IPS-18c (cell line): ENCODE results near the gene KRTAP5-1.

Source experiments
- H3K4me3 ChIP-seq: 2 replicates; pipeline ENCODE4 v1.7.0; 2013; ENCODE audit warnings: low read depth, mild to moderate bottlenecking, low read length, moderate library complexity; ENCODE audit not compliant: insufficient read depth
- H3K9me3 ChIP-seq: one replicate; pipeline ENCODE4 v1.6.1; 2013; ENCODE audit warnings: mild to moderate bottlenecking, low read length, moderate library complexity; ENCODE audit not compliant: control insufficient read depth, insufficient read depth

KRTAP5-1 gene

DNA sequence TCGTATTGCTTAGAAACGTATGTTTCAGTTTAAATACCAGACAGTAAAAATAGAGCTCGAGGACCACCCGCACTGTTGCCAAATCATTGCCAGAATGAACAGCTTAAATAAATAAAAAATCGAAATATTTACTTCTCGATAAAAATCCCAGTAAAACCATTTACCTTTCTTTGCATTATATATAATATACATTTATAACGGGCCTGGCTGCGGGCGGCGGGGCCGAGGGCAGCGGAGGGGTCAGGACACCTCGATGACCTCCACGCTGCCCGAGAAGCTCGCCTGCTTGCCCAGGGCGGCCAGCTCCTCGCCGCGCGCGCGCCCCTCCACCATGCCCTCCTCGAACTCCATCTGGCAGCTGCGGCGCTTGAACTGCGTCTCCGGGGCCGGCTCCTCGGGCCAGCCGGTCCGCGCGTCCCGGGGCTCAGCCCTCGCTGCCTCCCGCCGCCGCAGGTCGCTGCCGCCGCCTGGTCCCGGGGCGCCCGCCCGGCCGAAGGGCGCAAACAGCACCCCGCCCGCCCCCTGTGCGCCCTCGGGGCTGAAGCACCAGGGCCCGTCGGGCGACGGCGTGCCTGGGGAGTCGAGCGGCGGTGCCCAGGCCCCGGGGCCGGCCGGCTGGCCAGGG is 28.7 kb downstream of the KRTAP5-1 start:
- H3K4me3 ChIP-seq = no peak overlapping the region
- no peaks in the 10 kb centered on the region for H3K9me3 ChIP-seq

DNA sequence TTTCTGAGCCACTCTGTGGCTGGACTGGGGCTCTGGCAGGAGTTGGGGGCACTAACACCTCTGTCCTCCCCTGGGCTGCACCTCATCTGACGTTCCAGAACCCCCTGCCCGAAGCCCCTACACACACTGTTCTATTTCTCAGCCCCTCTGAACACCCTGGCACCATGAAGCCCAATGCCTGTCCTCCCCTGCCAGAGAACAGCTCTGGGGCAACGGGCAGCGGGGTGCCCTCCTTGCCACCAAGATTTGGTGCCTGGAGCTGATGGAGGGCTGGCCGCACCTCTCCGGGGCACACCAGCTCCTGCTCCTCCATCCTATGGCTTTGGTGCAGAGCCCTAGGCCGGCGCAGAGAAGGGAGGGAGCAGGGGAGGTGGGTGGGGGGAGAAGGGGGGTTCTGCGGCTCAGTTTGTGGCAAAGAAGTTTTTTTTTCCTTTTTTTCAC is 29.4 kb downstream of the KRTAP5-1 start:
- Histone ChIP-seq H3K4me3 (no peak overlapping the region; the same call in 1 of the 2 replicates), H3K9me3 (no peaks in the 10 kb centered on the region)

DNA sequence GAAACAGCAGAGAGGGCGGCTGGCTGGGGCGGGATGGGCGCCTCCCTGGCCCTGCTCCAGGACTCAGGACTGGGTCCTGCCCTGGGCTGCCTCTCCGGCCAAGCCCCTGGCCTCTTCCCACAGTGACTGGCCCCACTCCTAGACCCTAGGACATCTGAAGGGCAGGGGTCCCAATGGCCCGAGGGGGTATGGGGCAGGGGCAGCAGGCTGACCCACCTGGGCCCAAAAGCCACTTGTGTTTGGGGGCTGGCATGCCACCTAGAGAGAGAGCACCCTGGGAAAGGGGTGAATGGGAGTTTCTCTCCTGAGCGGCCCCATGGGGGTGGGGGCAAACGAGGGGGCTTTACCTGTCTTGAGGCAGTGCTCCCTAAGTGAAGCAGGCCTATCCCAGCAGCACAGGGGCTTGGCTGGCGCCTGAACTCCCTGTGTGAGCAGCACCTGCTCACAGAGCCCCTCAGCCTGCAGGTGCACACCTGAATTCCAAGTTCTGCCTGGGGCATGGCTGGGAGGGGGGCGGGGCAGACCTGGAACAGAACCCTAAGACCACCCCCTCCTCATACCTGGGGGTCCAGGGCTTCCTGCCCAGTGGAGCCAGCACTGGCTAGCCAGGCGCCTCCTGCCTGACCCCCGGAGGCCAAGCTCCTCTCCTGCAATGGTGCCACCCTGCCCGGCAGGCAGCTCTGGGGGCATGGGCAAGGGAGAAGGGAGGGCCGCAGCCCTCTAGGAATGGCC is 29.9 kb downstream of the KRTAP5-1 start:
- no peak overlapping the region for H3K4me3 ChIP-seq
- H3K9me3 ChIP-seq = no peaks in the 10 kb centered on the region

DNA sequence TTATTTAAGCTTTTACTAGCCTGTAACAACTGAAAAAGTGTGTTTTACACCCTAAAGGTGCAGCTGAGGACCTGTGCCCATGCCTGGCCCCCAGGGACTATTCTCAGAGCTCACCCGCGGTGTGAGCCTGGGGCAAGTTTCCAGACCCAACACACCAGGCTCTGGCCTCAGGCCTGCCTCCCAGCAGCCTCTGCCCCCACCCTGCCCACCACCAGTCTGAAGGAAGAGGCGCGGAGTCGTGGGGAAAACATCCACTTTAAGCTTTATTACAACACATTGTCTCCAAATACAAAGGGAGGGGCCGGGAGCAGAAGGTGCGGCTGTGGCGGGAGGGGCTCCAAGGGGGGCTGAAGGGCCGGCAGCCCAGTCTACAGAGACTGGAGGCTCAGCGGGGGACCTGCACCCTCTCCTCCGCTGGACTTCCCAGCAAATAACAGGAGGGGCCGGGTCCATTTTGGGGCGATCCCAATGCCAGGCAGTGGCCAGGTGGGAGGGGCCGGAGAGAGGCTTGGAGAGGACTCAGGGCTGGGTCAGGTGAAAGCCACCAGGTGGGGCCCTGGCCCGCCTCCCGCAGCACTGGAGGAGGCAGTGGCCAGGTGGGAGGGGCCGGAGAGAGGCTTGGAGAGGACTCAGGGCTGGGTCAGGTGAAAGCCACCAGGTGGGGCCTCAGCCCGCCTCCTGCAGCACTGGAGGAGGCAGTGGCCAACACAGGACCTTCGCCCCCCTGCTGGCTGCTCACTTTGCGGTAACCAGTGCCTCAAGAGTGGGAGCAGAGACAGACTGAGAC is 31.1 kb downstream of the KRTAP5-1 start:
- H3K9me3 ChIP-seq = no peaks in the 10 kb centered on the region
- no peak overlapping the region for H3K4me3 ChIP-seq

DNA sequence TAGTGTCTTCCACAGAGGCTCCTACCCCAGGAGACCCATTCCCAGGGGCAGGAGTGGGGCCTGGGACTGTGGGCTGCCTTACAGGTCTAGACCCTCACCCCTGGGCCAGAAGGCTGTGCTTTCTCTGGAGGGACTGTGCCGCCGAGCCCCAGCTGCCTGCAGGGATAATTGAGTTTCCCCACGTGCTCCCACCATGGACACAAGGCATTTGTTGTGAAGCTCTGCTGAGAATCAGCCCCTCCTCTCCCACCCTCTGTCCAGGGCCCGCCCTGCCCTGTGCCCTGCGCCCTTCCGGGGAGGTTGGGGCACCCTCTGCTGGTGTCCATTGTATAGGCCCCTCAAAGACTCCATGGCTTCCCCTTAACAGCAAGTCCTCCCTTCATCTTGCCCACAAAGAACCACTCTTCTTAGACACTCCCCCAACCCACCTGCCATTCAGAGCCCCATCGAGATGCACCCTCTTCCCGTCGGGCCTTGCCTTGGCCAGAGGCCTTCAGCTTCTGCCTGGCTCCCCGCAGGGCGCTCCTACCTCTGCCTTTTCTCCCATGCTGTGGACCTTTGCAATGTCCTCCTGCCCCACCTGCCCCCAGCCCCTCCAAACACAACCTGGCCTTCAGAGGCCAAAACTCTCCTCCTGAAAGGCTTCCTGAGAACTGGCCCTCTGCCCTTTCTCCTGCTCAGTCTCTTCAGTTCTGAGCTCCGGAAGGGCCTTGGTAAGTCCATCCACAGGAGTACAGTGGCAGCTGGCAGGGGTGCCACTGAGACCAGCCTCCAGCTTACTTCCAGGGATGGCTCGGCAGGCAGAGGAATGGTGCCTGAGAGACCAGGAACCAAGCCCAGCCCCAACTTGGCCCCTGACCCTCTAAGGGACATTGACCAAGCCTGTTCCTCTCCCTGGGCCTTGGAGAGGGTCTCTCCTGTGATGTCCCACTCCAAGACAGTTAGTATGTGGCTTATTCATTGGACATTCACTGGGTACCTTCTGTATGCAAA is 35.4 kb downstream of the KRTAP5-1 start:
- H3K9me3 ChIP-seq = no peaks in the 10 kb centered on the region
- H3K4me3 ChIP-seq = no peak overlapping the region

DNA sequence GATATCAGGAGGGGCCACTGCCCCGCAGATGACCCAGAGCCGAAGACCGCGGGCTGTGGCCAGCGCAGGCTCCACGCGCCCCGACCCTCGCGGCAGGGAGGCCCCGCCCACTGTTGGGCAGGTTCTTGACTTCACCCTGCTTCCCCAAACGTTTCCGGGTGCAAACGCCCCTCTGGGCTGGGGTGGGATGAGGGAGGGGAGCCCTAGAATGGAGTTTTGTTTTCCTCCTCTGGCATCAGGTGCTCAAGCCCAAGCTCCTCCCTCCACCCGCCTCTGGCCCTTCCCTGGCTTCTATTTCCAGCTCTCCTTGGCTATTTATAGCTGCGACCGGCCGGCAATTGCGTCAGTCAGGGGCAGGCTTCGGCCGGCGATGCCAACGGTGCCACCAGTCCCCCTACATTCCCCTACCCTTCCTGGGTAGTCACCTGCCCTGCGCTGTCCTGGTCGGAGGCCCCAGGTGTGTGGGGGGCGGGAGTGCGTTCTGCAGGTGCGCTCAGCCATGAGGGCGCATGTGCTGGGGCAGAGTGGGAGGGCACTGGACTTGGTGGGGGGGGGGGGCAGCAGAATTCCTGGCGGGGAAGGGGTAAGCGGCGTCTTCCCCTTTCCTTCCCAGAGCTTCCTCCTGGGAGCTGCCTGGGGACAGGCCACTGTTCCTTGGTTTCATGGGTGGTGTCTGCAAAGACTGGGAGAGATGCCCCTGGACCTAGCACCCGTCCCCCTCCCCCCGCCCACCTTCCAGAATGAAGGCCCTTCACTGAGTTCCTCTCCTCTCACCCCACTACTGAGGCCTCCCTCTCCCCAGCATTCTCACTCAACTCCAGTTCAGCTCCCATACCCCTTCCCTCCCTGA is 36.6 kb downstream of the KRTAP5-1 start:
- Histone ChIP-seq H3K4me3 (peak overlapping the region; percentile 41), H3K9me3 (no peaks in the 10 kb centered on the region)

DNA sequence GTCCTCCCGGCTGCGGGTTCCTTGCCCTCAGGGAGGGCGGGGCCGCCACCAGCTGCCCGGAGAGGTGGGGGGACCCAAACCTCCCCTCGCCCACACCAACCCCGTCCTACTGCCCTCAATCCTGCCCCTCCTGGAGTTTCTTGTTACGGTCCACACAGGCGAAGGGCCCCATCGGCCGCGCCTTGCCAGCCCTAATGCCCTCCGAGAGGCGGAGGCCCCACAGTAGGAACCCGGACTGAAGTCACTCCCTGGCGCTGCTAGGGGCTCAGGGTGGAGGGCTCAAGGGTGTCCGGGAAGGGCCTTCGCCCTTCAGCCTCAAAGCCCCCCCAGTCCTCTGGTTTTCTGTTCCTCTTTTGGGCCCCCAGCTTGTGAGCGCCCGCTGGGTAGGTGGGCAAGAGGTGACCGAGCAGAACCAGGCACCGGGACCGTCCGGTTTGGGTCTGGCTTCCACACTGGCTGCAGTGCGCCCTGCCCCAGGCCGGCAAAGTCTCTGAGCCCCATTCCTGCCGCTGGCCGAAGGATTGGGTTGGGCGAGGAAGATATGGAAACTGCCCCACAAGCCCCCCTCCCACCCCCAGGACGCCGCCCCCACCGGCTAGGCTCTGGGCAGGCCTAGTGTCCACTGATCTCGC is 37.5 kb downstream of the KRTAP5-1 start:
- Histone ChIP-seq H3K9me3 (no peaks in the 10 kb centered on the region), H3K4me3 (peak overlapping the region; percentile 59)

DNA sequence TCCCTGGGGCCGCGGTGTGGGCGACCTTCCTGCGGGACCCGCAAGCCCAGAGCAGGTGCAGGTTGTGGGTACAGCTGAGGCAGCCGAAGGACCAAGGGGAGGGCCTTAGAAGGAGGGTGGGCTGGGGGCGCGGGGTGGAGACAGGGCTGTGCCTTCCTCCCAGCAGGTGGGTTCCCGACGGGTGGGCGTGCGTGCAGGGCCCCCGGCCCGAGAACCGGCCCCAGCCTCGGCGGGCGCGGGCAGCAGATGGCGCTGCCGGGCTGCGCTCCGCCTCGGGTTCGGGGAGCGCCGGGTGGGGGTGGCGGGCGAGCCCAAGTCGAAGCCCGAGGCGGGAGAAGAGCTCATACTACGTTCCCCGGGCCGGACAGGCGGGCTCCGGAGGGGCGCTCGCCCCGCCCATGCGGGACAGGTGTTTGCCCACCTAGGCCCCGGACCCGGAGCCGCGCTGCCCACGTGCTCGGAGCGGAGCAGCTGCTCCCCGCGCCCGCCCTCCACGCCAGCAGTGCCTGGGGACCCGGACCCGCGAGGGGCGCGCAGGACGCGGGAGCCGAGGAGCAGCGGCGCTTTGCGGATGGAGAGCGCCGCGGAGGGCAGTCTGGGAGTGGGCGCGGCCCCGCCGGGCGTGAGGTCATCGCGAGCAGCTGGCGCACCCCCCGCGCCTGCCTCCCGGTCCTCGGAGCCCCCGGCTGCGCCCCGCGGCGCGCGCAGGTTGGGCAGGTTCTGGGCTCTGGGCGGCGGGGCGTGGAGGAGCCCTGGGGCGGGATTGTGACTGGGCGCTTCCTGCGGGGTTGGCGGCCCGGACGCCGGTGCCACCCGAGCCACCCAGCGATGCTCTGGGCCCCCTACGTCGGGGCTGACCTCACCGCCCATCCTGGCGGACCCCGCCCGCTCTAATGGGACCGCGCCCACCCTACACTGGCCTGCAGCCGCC is 38.3 kb downstream of the KRTAP5-1 start:
- H3K4me3 ChIP-seq = peak overlapping the region; percentile 59
- H3K9me3 ChIP-seq = no peaks in the 10 kb centered on the region

DNA sequence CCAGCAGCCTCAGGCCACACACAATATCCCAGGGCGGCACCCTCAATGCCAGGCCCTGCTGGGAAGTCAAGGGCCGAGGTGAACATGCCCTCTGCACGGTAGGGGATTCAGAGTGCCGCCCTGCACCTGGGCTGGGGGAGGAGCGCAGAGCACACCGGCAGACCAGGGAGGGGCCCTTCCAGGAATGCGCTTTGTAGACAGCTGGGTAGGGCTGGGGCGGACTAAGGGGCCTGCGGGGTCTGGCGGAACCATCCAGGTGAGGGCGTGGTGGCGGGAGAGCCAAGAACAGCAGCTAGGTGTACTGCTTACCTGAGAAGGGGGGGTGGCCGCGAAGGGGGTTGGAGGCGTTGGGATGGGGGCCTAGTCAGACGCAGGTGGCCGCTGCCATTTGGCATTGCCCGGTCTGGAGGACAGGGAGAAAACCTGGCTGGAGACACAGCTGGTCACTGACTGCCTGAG is 39.0 kb downstream of the KRTAP5-1 start:
- Histone ChIP-seq H3K9me3 (no peaks in the 10 kb centered on the region), H3K4me3 (peak overlapping the region; percentile 47)

DNA sequence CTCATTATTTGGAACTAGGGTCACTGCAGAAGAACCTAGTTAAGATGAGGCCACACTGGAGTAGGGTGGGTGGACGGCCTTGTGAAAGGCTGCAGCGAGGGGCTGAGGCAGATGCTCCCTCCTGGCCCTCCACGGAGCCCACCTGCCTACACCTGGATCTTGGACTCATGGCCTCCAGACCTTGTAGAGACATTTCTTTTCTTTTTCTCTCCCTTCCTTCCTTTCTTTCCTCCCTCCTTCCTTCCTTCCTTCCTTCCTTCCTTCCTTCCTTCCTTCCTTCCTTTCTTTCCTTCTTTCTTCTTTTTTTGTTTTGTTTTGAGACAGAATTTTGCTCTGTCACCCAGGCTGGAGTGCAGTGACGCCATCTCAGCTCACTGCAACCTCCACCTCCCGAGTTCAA is 39.7 kb downstream of the KRTAP5-1 start:
- Histone ChIP-seq H3K9me3 (no peaks in the 10 kb centered on the region), H3K4me3 (no peak overlapping the region)

DNA sequence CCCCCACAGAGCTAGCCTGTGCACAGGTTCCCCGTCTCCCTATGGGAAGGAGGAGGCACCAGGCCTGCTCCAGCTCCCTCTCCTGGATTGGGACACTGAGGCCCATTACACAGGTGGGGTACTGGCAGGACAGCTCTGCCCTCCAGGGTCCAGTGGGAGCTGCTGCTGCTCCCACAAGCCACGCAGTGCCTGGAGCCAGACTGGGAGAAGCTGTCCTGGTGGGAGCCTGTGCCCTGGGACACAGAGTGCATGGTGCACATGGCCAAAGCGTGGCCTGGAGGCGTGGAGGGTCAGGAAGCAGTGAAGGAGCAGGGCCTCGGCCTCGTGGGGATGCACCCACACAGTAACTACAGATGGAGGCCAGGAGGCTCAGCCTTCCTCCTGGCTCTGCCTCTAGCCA is 40.5 kb downstream of the KRTAP5-1 start:
- H3K4me3 ChIP-seq = no peak overlapping the region
- no peaks in the 10 kb centered on the region for H3K9me3 ChIP-seq

DNA sequence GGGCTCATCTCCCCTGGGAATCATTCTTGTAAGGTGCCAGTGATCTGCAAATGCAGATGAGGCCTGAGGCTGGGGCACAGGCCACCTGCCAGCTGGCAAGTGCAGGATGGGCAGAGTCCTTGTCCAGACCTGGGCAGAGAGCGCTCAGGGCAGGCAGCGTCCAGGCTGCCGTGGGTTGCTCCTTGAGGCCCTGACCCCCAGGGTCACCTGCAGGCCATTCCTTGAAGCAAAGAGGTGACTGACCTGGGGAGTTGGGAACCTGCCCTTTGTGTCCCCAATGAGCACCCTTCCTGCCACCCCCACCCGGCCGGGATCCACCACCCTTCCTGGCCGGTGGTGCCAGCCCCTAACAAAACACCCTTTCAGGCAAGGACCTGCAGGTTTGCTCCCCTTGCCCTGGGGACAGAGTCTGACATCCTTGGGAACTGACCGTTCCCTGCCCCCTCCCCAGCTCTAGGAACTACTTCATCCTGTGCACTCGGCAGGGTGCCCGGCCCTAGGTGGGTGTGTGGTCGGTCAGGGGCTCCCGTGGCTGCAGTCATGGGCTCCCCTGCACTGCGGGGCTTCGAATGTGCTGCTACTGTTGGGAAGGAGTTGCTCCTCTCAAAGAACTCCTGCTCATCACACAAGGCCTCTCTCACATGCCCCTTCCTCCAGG is 41.3 kb downstream of the KRTAP5-1 start:
- no peak overlapping the region for H3K4me3 ChIP-seq
- no peaks in the 10 kb centered on the region for H3K9me3 ChIP-seq

DNA sequence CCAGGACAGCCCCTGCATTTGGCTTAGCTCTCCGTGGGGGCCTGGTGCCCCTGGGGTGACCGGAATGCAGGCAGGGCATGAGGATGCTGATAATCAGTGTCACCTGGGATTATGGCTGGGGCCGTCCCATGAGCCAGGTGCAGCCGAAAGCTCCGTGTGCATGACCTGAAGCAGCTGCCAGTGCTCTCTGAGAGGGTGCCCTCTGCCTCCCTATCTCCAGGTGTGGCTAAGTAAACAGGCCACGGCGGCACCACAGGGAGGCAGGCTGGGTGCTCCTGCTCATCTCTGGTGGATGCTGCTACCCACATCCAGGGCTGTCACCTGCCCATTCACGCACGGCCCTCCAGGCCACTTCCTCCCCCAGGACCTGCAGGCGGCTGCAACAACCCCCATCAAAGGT is 42.8 kb downstream of the KRTAP5-1 start:
- Histone ChIP-seq H3K4me3 (no peak overlapping the region), H3K9me3 (no peaks in the 10 kb centered on the region)

DNA sequence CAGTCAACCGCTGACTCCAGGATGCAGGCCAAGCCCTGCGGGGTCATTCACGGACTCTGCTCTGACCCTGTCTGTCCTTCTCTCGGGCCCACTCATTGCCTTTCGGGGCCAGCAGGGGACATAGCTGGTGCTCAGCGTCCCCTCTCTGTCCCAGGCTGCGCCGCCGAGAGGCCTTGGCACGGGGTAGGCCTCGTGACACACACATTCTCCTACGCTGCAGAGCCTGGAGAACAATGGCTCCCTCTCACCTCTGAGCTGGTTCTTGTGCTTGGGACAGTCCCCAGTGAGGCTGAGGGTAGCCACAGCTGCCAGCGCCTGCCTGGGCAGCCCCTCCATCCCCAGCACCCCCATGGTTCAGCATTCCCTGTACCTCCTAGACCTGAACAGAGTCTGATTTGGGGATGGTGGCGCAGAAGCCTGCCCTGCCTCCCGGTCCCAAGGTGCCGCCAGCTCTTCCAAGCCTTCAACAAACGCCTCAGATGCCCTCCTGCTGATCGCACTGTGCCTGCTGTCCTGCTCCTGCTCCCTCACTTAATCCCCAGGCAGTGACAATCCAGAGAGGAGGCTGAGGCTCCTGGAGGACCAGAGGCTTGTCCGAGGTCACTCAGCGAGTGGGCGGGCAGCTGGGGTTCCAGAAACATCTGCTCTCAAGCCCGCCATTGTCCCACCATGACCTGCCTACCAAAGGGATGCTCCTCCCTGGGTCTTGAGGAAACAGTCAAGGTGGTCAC is 43.4 kb downstream of the KRTAP5-1 start:
- H3K4me3 ChIP-seq = no peak overlapping the region
- H3K9me3 ChIP-seq = no peaks in the 10 kb centered on the region
